ENCODE results near the gene CSNK2B.

Gene CSNK2B

DNA sequence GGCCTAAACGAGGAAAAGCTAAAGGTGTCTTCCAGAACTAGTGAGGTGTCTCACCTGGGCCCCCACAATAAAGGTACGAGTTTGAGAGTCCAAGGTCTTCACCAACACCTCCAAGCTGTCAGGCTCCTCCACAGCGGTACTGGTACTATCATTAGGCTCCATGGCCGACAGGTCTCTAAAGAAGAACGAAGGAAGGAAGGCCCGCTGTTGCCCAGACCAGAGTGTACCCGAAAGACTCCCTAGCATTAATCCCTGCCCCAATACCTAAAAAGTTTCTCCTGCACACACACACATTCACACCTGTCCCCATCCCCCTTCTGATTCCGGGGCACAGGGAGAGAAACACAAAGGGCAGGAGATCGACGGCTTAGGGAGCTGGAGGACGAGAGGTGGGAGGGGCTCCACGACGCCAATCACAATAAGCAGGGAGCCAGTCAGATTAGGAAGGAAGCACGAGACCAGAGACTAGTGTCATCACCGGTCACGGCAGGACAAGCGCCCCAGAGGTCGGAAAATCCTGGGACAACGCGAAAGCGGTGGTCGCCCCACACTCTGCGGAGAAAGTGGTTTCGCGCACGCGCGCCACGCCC, 14.2 kb upstream of the CSNK2B start:
- TF ChIP-seq, protein P1, sequence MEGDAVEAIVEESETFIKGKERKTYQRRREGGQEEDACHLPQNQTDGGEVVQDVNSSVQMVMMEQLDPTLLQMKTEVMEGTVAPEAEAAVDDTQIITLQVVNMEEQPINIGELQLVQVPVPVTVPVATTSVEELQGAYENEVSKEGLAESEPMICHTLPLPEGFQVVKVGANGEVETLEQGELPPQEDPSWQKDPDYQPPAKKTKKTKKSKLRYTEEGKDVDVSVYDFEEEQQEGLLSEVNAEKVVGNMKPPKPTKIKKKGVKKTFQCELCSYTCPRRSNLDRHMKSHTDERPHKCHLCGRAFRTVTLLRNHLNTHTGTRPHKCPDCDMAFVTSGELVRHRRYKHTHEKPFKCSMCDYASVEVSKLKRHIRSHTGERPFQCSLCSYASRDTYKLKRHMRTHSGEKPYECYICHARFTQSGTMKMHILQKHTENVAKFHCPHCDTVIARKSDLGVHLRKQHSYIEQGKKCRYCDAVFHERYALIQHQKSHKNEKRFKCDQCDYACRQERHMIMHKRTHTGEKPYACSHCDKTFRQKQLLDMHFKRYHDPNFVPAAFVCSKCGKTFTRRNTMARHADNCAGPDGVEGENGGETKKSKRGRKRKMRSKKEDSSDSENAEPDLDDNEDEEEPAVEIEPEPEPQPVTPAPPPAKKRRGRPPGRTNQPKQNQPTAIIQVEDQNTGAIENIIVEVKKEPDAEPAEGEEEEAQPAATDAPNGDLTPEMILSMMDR (IDR thresholded peaks at IDR 0.05; ENCODE audit: low read depth, low read length) = no peak
- H3K4me3 ChIP-seq (ENCODE audit: low read depth, low read length) = peak overlapping the region; percentile 80

DNA sequence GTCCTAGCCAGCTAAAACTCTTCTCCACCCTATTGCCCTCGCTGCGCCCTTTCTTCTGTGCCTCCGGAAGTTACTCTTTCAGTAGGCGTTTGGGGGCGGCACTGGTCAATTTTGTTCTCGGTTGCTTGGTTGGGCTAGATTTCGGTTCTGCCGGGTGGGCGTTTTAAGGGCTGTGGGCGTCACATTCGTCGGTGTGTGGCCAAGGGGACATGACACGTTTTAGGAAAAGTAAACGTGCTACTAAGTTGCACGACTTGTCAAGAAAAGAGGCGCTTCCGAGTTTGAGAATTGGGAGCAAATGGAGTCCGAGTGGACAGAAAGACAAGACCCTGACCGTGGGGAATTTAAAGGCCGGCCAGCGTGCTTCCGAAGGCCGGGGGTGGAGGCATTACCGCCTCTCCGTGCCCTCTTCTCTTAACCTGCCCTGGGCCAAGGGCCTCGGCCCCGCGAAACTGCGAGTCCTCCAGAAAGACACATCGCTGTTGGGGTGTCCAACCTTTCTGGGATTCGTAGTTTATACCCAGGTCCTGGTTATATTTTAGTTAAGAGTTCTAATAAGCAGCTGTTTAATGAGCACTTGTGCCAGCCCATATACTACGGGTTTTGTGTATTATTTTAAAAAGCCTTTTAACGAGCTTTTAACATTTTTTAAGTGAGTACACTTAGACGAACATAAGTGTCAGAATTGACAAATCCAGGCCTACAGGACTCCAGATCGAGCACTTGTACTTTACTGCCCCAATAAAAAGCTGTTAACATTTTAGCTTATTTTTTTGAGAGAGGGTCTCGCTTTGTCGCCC, 12.8 kb upstream of the CSNK2B start:
- peak overlapping the region; percentile 80 for H3K4me3 ChIP-seq (ENCODE audit: low read depth, low read length)
- TF ChIP-seq, protein P1 (IDR thresholded peaks at IDR 0.05; ENCODE audit: low read depth, low read length) = no peak

DNA sequence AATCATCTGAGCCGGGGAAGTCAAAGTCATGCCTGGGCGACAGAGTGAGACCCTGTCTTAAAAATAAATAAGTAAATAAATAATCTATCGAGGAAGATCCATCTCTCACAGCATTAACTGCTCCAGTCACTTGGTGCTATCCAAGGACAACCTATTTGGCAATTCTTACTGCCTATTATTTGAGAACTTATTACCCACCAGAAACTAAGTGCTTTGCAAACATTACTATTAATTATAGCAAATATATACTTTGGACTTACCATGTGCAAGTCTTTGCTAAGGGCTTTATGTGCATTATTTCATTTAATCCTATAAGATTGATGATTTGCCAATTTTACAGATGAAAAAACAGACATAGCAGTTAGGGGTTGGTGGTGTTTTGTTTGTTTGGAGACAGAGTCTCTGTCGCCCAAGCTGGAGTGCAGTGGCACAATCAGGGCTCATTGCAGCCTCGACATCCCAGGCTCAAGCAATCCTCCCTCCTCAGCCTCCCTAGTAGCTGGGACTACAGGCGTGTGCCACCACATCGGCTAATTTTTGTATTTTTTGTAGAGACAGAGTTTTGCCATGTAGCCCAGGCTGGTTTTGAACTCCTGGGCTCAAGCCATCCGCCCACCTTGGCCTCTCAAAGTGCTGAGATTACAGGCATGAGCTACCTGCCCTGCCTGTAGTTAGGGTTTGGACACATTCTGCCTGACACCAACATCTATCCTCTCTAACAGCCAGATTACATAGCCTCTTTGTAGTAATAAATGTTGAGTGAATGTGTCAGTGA, 11.1 kb upstream of the CSNK2B start:
- no peak overlapping the region for H3K4me3 ChIP-seq (ENCODE audit: low read depth, low read length)
- TF ChIP-seq, protein P1 (IDR thresholded peaks at IDR 0.05; ENCODE audit: low read depth, low read length) = no peak

DNA sequence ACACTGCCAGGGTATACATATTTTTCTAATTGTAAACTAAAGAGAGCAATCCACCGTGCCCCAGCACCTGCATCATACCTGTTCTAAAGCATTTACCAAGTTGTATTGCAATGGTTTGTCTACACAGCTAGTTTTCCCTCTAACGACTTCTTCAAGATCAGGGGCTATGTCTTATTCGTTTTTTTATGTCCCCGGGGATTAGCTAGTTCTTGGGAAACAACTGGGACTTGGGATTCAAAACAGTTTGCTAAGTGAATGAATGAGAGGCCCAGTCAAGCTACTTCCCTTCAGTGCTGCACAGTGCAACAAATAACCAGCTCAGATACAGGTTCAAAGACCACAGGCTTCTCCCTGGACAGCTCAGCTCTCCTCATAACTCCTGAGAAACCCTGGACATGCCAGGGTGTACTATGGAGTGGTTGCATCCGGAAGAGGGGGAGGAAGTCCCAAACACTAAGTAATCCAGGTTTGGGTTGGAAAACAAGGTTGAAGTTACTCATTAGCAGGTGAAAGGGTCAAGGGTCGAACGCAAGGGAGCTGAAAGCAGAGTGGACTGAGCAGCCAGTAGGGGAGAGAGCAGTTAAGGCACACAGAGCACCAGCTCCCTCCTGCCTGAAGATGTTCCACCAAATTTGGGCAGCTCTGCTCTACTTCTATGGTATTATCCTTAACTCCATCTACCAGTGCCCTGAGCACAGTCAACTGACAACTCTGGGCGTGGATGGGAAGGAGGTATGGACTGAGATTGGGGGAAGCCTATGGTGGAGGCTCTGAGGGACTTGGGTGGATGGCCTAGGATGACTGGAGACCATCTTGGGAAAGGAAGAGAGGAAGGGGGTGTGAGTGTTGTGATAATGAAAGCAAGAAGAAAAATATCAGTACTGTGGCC, 10.3 kb upstream of the CSNK2B start, which contains the start of gene APOM:
Gene APOM (plus strand): TSS at position 546 of the 889 bp plus-strand sequence. CDS start 73 bp downstream, at position 619.
- TF ChIP-seq, protein P1 (IDR thresholded peaks at IDR 0.05; ENCODE audit: low read depth, low read length) = no peak

DNA sequence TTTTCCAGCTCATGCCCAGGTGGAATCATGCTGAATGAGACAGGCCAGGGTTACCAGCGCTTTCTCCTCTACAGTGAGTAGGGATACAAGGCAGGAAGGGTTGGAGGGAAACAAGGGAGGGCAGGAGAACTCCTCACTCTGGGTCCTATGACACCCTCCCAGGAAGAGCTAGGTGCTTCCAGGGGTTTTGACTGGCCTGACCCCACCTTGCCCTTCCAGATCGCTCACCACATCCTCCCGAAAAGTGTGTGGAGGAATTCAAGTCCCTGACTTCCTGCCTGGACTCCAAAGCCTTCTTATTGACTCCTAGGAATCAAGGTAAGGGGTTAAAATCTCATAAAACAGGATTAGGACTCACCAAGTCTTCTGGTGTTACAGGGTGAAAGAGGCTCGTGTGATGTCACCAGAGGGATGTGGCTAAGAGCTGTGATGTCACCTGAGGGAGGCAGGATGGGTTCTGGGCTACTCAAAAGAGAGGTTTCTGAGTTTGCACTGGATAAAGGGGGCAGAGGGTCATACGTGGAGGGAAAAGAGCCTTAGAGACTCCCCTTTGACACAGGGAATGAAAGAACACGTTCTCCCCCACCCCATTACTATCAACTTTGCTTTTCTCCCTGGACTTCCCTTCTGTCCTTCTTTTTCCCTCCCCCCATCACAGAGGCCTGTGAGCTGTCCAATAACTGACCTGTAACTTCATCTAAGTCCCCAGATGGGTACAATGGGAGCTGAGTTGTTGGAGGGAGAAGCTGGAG, 8.3 kb upstream of the CSNK2B start:
- H3K4me3 ChIP-seq (ENCODE audit: low read depth, low read length) = no peak overlapping the region
- TF ChIP-seq, protein P1 (IDR thresholded peaks at IDR 0.05; ENCODE audit: low read depth, low read length) = no peak

More for the DNA sequence above, 10.3 kb upstream of the CSNK2B start, which contains the start of gene APOM:
- H3K4me3 ChIP-seq (ENCODE audit: low read depth, low read length) = no peak within 1 kb of the TSS

DNA sequence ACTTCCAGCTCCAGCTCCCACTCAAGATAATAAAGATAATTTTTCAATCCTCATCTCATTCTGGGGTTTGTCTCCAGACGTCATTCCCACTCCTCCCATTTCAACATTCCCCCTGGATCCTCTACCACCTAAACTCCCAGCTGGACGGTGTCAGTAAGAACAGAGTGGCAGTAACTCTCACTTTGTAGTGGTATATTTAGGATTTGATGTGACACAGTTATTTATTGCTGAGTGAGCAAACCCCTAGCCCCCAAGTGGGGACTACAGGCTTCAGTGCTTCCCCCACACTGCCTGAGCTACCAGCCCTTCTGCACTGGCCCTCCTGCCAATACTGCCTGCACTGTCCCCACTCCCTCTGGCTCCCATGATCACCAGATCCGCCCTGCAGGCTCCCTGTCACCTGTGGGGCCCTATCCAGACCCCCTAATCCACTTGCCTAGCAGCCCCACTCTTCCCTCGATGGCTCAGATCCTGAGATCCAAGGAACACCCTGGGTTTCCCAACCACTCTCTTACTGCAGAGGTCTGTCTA, 7.7 kb upstream of the CSNK2B start:
- TF ChIP-seq, protein P1 (IDR thresholded peaks at IDR 0.05; ENCODE audit: low read depth, low read length) = no peak
- H3K4me3 ChIP-seq (ENCODE audit: low read depth, low read length) = no peak overlapping the region
